MM.1S (cell line): ENCODE results near the gene RNF113B.

Experiments used
- DNase-seq: peaks from one replicate; pipeline ENCODE4 v3.0.0-alpha.2; 2015
- H2AFZ ChIP-seq: fragments of 300-600 bp; sonication (generic); 2 replicates; pipeline ENCODE4 v1.6.0; 2016; ENCODE audit warnings: antibody characterized with exemption, low read length
- H3F3A ChIP-seq: fragments of 300-600 bp; sonication (generic); 2 replicates; pipeline ENCODE4 v1.6.1; 2016; ENCODE audit warnings: mild to moderate bottlenecking, antibody characterized with exemption, low read length, moderate library complexity, mixed read lengths; ENCODE audit not compliant: insufficient read depth
- H3K27ac ChIP-seq: fragments of 300-600 bp; sonication (generic); 2 replicates; pipeline ENCODE4 v1.5.1; 2016; ENCODE audit warnings: mild to moderate bottlenecking, low read length
- H3K27me3 ChIP-seq: fragments of 300-600 bp; sonication (generic); replicated peaks from 2 replicates; pipeline ENCODE4 v1.6.0; 2016; ENCODE audit warnings: low read length; ENCODE audit not compliant: insufficient read depth
- H3K36me3 ChIP-seq: fragments of 300-600 bp; sonication (generic); replicated peaks from 2 replicates; pipeline ENCODE4 v1.6.1; 2016; ENCODE audit warnings: mild to moderate bottlenecking, low read length, mixed read lengths; ENCODE audit not compliant: insufficient read depth
- H3K4me1 ChIP-seq: fragments of 300-600 bp; sonication (generic); 2 replicates; pipeline ENCODE4 v1.6.1; 2016; ENCODE audit warnings: low read length, mixed read lengths
- H3K4me2 ChIP-seq: fragments of 300-600 bp; sonication (generic); 2 replicates; pipeline ENCODE4 v1.6.0; 2016; ENCODE audit warnings: low read depth, low read length
- H3K4me3 ChIP-seq: fragments of 300-600 bp; sonication (generic); 2 replicates; pipeline ENCODE4 v1.5.1; 2016; ENCODE audit warnings: low read length, mixed read lengths
- H3K79me2 ChIP-seq: fragments of 300-600 bp; sonication (generic); 2 replicates; pipeline ENCODE4 v1.6.1; 2016; ENCODE audit warnings: mixed run types, low read length, mixed read lengths
- H3K9ac ChIP-seq: fragments of 300-600 bp; sonication (generic); 2 replicates; pipeline ENCODE4 v1.6.1; 2016; ENCODE audit warnings: low read length, mixed read lengths
- H3K9me2 ChIP-seq: fragments of 300-600 bp; sonication (generic); replicated peaks from 2 replicates; pipeline ENCODE4 v1.6.1; 2016; ENCODE audit warnings: mild to moderate bottlenecking, low read length, mixed read lengths; ENCODE audit not compliant: insufficient read depth
- H3K9me3 ChIP-seq: fragments of 300-600 bp; sonication (generic); replicated peaks from 2 replicates; pipeline ENCODE4 v1.6.1; 2016; ENCODE audit warnings: mild to moderate bottlenecking, low read length, mixed read lengths; ENCODE audit not compliant: insufficient read depth
- H4K20me1 ChIP-seq: fragments of 300-600 bp; sonication (generic); 2 replicates; pipeline ENCODE4 v1.6.1; 2016; ENCODE audit warnings: mild to moderate bottlenecking, low read length, moderate library complexity, mixed read lengths; ENCODE audit not compliant: insufficient read depth
- CTCF ChIP-seq: fragments of 300-600 bp; sonication (generic); IDR thresholded peaks from 2 replicates; pipeline ENCODE4 v1.5.1; 2016; ENCODE audit warnings: antibody characterized with exemption, low read length, mixed read lengths
- EZH2 ChIP-seq: fragments of 300-600 bp; sonication (generic); optimal IDR thresholded peaks from 2 replicates; pipeline ENCODE3; 2017; ENCODE audit warnings: low read depth, mild to moderate bottlenecking, antibody characterized with exemption, low read length, mixed read lengths
- EZH2phosphoT487 ChIP-seq: fragments of 300-600 bp; sonication (generic); IDR thresholded peaks from 2 replicates; pipeline ENCODE4 v1.6.1; 2018; ENCODE audit warnings: antibody characterized with exemption, low read length

RNF113B gene

GRCh38 chr13:98206946-98207345 is 29.9 kb upstream of the RNF113B start:
- no peaks in the 10 kb centered on the region for H3F3A ChIP-seq
- no peak for DNase-seq

GRCh38 chr13:98204546-98204945 is 27.5 kb upstream of the RNF113B start:
- no peaks in the 10 kb centered on the region for H3K27me3 ChIP-seq
- no peak for DNase-seq
- H3K79me2 ChIP-seq = no peaks in the 10 kb centered on the region
- no peak overlapping the region for H3K9ac ChIP-seq
- TF ChIP-seq CTCF = no peak
- no peak for TF ChIP-seq EZH2phosphoT487
- no peak for TF ChIP-seq EZH2
- H3K9me3 ChIP-seq = no peaks in the 10 kb centered on the region
- H2AFZ ChIP-seq = no peak overlapping the region
- H3K4me2 ChIP-seq = no peak overlapping the region
- no peaks in the 10 kb centered on the region for H3K9me2 ChIP-seq
- H3K36me3 ChIP-seq = no peaks in the 10 kb centered on the region
- no peaks in the 10 kb centered on the region for H3F3A ChIP-seq
- H4K20me1 ChIP-seq = no peaks in the 10 kb centered on the region
- H3K4me3 ChIP-seq = no peak overlapping the region
- no peaks in the 10 kb centered on the region for H3K4me1 ChIP-seq
- H3K27ac ChIP-seq = no peak overlapping the region

More at GRCh38 chr13:98206946-98207345, 29.9 kb upstream of the RNF113B start:
- Histone ChIP-seq H3K27ac (no peak overlapping the region), H3K4me3 (no peak overlapping the region), H3K79me2 (no peaks in the 10 kb centered on the region), H3K9ac (no peak overlapping the region), H3K4me1 (no peaks in the 10 kb centered on the region), H4K20me1 (no peaks in the 10 kb centered on the region), H3K27me3 (no peaks in the 10 kb centered on the region), H3K9me2 (no peaks in the 10 kb centered on the region), H3K36me3 (no peaks in the 10 kb centered on the region), H3K9me3 (no peaks in the 10 kb centered on the region), H3K4me2 (no peak overlapping the region), H2AFZ (no peak overlapping the region)
- TF ChIP-seq CTCF (no peak), EZH2 (no peak), EZH2phosphoT487 (no peak)

GRCh38 chr13:98203646-98204326 is 26.7 kb upstream of the RNF113B start:
- Histone ChIP-seq H3K4me1 (no peaks in the 10 kb centered on the region), H3K79me2 (no peaks in the 10 kb centered on the region), H3K27me3 (no peaks in the 10 kb centered on the region), H3K27ac (no peak overlapping the region), H3K4me3 (no peak overlapping the region), H2AFZ (no peak overlapping the region), H3K9me2 (no peaks in the 10 kb centered on the region), H3F3A (no peaks in the 10 kb centered on the region), H3K36me3 (no peaks in the 10 kb centered on the region), H4K20me1 (no peaks in the 10 kb centered on the region), H3K4me2 (no peak overlapping the region), H3K9me3 (no peaks in the 10 kb centered on the region), H3K9ac (no peak overlapping the region)
- DNase-seq = no peak
- no peak for TF ChIP-seq CTCF
- TF ChIP-seq EZH2 = no peak
- no peak for TF ChIP-seq EZH2phosphoT487
